Progenitor cell of endocrine pancreas (in vitro differentiated cells): ENCODE results near the gene FMN1. TPM values are rescaled to one million over a fixed set of nuclear protein-coding genes. Genes with fewer than 3 reads are reported as not detected.

Source experiments
- DNase-seq: peaks from one replicate; pipeline ENCODE4 v3.0.0; 2021; ENCODE audit warnings: low spot score; ENCODE audit not compliant: unreplicated experiment
- H3K27ac Mint-ChIP-seq: 2 replicates; pipeline ENCODE4 v1.8.0; 2021; ENCODE audit warnings: mild to moderate bottlenecking, moderate library complexity, mixed read lengths
- H3K27me3 Mint-ChIP-seq: 2 replicates; pipeline ENCODE4 v1.8.0; 2021; ENCODE audit warnings: mixed read lengths
- H3K36me3 Mint-ChIP-seq: 2 replicates; pipeline ENCODE4 v1.8.0; 2022; ENCODE audit warnings: mixed read lengths; ENCODE audit not compliant: insufficient read depth
- H3K4me1 Mint-ChIP-seq: 2 replicates; pipeline ENCODE4 v1.8.0; 2021; ENCODE audit warnings: low read depth, mixed read lengths
- H3K4me3 Mint-ChIP-seq: 2 replicates; pipeline ENCODE4 v1.8.0; 2021; ENCODE audit warnings: low read depth, mild to moderate bottlenecking, moderate library complexity, mixed read lengths
- H3K9me3 Mint-ChIP-seq: 2 replicates; pipeline ENCODE4 v1.8.0; 2021; ENCODE audit warnings: low read depth, mixed read lengths
- CTCF ChIP-seq: fragments of 200-600 bp; sonication (generic); IDR thresholded peaks from one replicate; pipeline ENCODE4 v1.5.0; 2021; ENCODE audit warnings: antibody characterized with exemption, mild to moderate bottlenecking; ENCODE audit not compliant: unreplicated experiment
- total RNA-seq: library from RNA; stranded (reverse); gene quantifications from 2 replicates; pipeline ENCODE4 v1.2.1, GENCODE V29; 2021

FMN1 gene
- total RNA-seq, 1 donor from 2014 or later, result 0.41 TPM

GRCh38 chr15:32824777-32825176 lies 369.7 kb downstream of the FMN1 start:
- Mint-ChIP-seq H3K4me3 (no peak overlapping the region), H3K9me3 (no peaks in the 10 kb centered on the region), H3K4me1 (peaks cover 6% of the 10 kb centered on the region), H3K27ac (no peak overlapping the region), H3K27me3 (peaks cover 11% of the 10 kb centered on the region), H3K36me3 (no peaks in the 10 kb centered on the region)
- DNase-seq, result no peak
- TF ChIP-seq CTCF, result no peak

- peaks cover 11% of the 10 kb centered on the region for H3K27me3 Mint-ChIP-seq
- H3K36me3 Mint-ChIP-seq, result no peaks in the 10 kb centered on the region
- H3K27ac Mint-ChIP-seq, result no peak overlapping the region
- no peak for DNase-seq
- no peaks in the 10 kb centered on the region for H3K9me3 Mint-ChIP-seq
- no peak for TF ChIP-seq CTCF
- peaks cover 6% of the 10 kb centered on the region for H3K4me1 Mint-ChIP-seq
- no peak overlapping the region for H3K4me3 Mint-ChIP-seq
These were observed 370.8 kb downstream of the FMN1 start for GRCh38 chr15:32823750-32824149.

GRCh38 chr15:32822739-32823138 lies 371.8 kb downstream of the FMN1 start:
- Mint-ChIP-seq H3K27ac (no peak overlapping the region), H3K36me3 (no peaks in the 10 kb centered on the region), H3K4me1 (peaks cover 6% of the 10 kb centered on the region), H3K4me3 (no peak overlapping the region), H3K9me3 (no peaks in the 10 kb centered on the region), H3K27me3 (peaks cover 11% of the 10 kb centered on the region)
- no peak for DNase-seq
- TF ChIP-seq CTCF, result no peak

- DNase-seq, result no peak
- TF ChIP-seq CTCF, result no peak
- Mint-ChIP-seq H3K27me3 (peaks cover 6% of the 10 kb centered on the region), H3K4me3 (no peak overlapping the region), H3K4me1 (no peaks in the 10 kb centered on the region), H3K36me3 (no peaks in the 10 kb centered on the region), H3K27ac (no peak overlapping the region), H3K9me3 (no peaks in the 10 kb centered on the region)
These were observed 375.1 kb downstream of the FMN1 start for GRCh38 chr15:32819448-32819847.

- DNase-seq, result no peak
- TF ChIP-seq CTCF, result no peak
- Mint-ChIP-seq H3K27ac (no peak overlapping the region), H3K9me3 (no peaks in the 10 kb centered on the region), H3K4me3 (no peak overlapping the region), H3K36me3 (no peaks in the 10 kb centered on the region), H3K27me3 (peaks cover 6% of the 10 kb centered on the region), H3K4me1 (no peaks in the 10 kb centered on the region)
These were observed 375.6 kb downstream of the FMN1 start for GRCh38 chr15:32818758-32819447.
